Mesenchymal stem cell (in vitro differentiated cells and primary cell): Measurements from ENCODE around the gene ABCD1.

Experiments
- DNase-seq: peaks from one replicate; pipeline ENCODE4 v3.0.0-alpha.2; 2013
- H2AFZ ChIP-seq: one replicate; pipeline ENCODE4 v1.6.1; 2013; ENCODE audit warnings: low read depth, mild to moderate bottlenecking, control low read depth, inconsistent platforms, low read length, moderate library complexity
- H2AK5ac ChIP-seq: 2 replicates; pipeline ENCODE4 v1.6.1; 2013; ENCODE audit warnings: low read length, moderate library complexity, mild to moderate bottlenecking, inconsistent platforms; ENCODE audit not compliant: severe bottlenecking
- H2BK120ac ChIP-seq: one replicate; pipeline ENCODE4 v1.6.1; 2013; ENCODE audit warnings: low read depth, mild to moderate bottlenecking, inconsistent platforms, low read length, moderate library complexity
- H2BK12ac ChIP-seq, 2 experiments: one replicate each; pipeline ENCODE4 v1.6.1; 2013; ENCODE audit warnings: inconsistent platforms in 2 of 2, low read length in 2 of 2, mild to moderate bottlenecking in 2 of 2, moderate library complexity in 2 of 2, control low read depth in 1 of 2
- H2BK15ac ChIP-seq: one replicate; pipeline ENCODE4 v1.6.1; 2013; ENCODE audit warnings: mild to moderate bottlenecking, low read depth, inconsistent platforms; ENCODE audit not compliant: poor library complexity, severe bottlenecking
- H2BK5ac ChIP-seq: 2 replicates; pipeline ENCODE4 v1.6.1; 2013; ENCODE audit warnings: low read depth, mild to moderate bottlenecking, low read length, control low read depth, inconsistent platforms; ENCODE audit not compliant: poor library complexity, severe bottlenecking
- H3K14ac ChIP-seq, 2 experiments: one replicate each; pipeline ENCODE4 v1.6.1; 2013; ENCODE audit warnings: inconsistent platforms in 2 of 2, low read length in 2 of 2, control low read depth in 1 of 2, mild to moderate bottlenecking in 1 of 2, moderate library complexity in 1 of 2
- H3K18ac ChIP-seq, 2 experiments: one replicate each; pipeline ENCODE4 v1.6.1; 2013; ENCODE audit warnings: inconsistent platforms in 2 of 2, low read length in 2 of 2, control low read depth in 1 of 2, low read depth in 1 of 2, mild to moderate bottlenecking in 1 of 2
- H3K23ac ChIP-seq, 2 experiments: one replicate each; pipeline ENCODE4 v1.6.1; 2013; ENCODE audit warnings: inconsistent platforms in 2 of 2, low read length in 2 of 2, mild to moderate bottlenecking in 2 of 2, moderate library complexity in 2 of 2, control low read depth in 1 of 2
- H3K27ac ChIP-seq: 2 replicates; pipeline ENCODE4 v1.5.1; 2013; ENCODE audit warnings: mild to moderate bottlenecking, moderate library complexity, low read length, control low read depth, inconsistent platforms; ENCODE audit not compliant: poor library complexity, severe bottlenecking
- H3K27me3 ChIP-seq, 2 experiments: 2 replicates each; pipeline versions ENCODE4 v1.6.1 to v1.7.0; 2013; ENCODE audit warnings: low read length in 2 of 2, mild to moderate bottlenecking in 2 of 2, moderate library complexity in 2 of 2, control low read depth in 1 of 2, inconsistent platforms in 1 of 2; ENCODE audit not compliant: control insufficient read depth in 1 of 2, insufficient read depth in 1 of 2
- H3K36me3 ChIP-seq, 2 experiments: 2 replicates each; pipeline versions ENCODE4 v1.6.1 to v1.7.0; 2013; ENCODE audit warnings: low read length in 2 of 2, control low read depth in 1 of 2, inconsistent platforms in 1 of 2, low read depth in 1 of 2, mild to moderate bottlenecking in 1 of 2; ENCODE audit not compliant: insufficient read depth in 2 of 2, control insufficient read depth in 1 of 2
- H3K4ac ChIP-seq, 2 experiments: one replicate each; pipeline ENCODE4 v1.6.1; 2013; ENCODE audit warnings: inconsistent platforms in 2 of 2, low read length in 2 of 2, mild to moderate bottlenecking in 2 of 2, moderate library complexity in 2 of 2, control low read depth in 1 of 2, low read depth in 1 of 2
- H3K4me1 ChIP-seq: 2 replicates; pipeline ENCODE4 v1.6.1; 2013; ENCODE audit warnings: low read depth, low read length, control low read depth; ENCODE audit not compliant: control insufficient read depth, insufficient read depth
- H3K4me2 ChIP-seq: 2 replicates; pipeline ENCODE4 v1.6.1; 2013; ENCODE audit warnings: low read length, mild to moderate bottlenecking, inconsistent platforms; ENCODE audit not compliant: poor library complexity, severe bottlenecking
- H3K4me3 ChIP-seq, 2 experiments: 2 replicates each; pipeline versions ENCODE4 v1.5.1 to v1.7.0; 2013; ENCODE audit warnings: low read length in 2 of 2, mild to moderate bottlenecking in 2 of 2, control low read depth in 1 of 2, low read depth in 1 of 2; ENCODE audit not compliant: insufficient read depth in 1 of 2
- H3K79me1 ChIP-seq: replicated peaks from 2 replicates; pipeline ENCODE4 v1.6.1; 2013; ENCODE audit warnings: mild to moderate bottlenecking, control low read depth, low read length, inconsistent platforms; ENCODE audit not compliant: poor library complexity, severe bottlenecking
- H3K9ac ChIP-seq: 2 replicates; pipeline ENCODE4 v1.7.0; 2013; ENCODE audit warnings: mild to moderate bottlenecking, low read length, moderate library complexity
- H3K9me3 ChIP-seq: 2 replicates; pipeline ENCODE4 v1.7.0; 2013; ENCODE audit warnings: mild to moderate bottlenecking, low read length; ENCODE audit not compliant: control insufficient read depth
- H4K8ac ChIP-seq: one replicate; pipeline ENCODE4 v1.6.1; 2013; ENCODE audit warnings: inconsistent platforms, mild to moderate bottlenecking, low read length, moderate library complexity
- H4K91ac ChIP-seq: one replicate; pipeline ENCODE4 v1.6.1; 2013; ENCODE audit warnings: mild to moderate bottlenecking, low read length, inconsistent platforms
- WGBS: methylation state at CpG from one replicate; pipeline ENCODE4 v1.1.7; 2013; ENCODE audit warnings: mixed read lengths; 5-methylcytosine and 5-hydroxymethylcytosine counted together

The ABCD1 gene

DNA sequence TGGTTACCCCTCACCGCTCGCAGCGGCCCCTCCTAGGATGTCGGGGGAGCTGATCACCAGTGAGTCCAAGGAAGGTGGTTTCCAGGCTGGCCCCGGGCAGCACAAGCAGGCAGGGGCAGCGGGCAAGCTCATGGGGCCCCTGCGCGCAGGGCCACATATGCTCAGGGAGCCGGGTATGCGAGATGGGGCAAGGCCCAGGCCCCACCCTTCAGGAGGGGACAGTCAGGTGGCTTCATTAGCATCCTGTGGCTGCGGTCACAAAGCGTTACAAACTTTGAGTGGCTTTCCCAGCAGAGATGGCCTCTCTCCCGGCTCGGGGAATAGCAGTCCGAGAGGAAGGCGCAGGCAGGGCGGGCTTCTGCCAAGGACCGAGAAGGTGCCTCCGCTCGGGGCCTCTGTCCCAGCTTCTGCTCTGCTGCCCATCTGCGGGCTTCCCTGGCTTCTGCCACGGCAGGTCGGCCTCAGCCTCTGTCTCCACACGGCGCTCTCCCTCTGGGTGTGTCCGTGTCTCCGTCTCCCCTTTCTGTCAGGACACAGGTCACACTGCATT, 13.5 kb downstream of the ABCD1 start:
- Histone ChIP-seq H3K18ac (no peak overlapping the region), H3K4me3 (no peak overlapping the region), H2BK15ac (no peak overlapping the region), H2BK12ac (no peak overlapping the region), H3K14ac (no peak overlapping the region), H3K9ac (no peak overlapping the region), H3K27ac (no peak overlapping the region), H3K9me3 (peaks cover 7% of the 10 kb centered on the region), H3K23ac (no peak overlapping the region), H3K79me1 (no peaks in the 10 kb centered on the region), H3K4me2 (no peak overlapping the region), H2BK5ac (no peak overlapping the region), H3K36me3 (peaks cover 11 to 39% of the 10 kb centered on the region in 2 experiments), H2BK120ac (no peak overlapping the region), H2AK5ac (no peak overlapping the region), H3K4me1 (peaks cover under 1% of the 10 kb centered on the region), H4K8ac (no peak overlapping the region), H4K91ac (no peak overlapping the region), H3K27me3 (no peaks in the 10 kb centered on the region), H2AFZ (no peak overlapping the region), H3K4ac (no peak overlapping the region)
- WGBS, result 91% methylated on average over 21 of the region's 27 CpGs
- DNase-seq, result no peak

DNA sequence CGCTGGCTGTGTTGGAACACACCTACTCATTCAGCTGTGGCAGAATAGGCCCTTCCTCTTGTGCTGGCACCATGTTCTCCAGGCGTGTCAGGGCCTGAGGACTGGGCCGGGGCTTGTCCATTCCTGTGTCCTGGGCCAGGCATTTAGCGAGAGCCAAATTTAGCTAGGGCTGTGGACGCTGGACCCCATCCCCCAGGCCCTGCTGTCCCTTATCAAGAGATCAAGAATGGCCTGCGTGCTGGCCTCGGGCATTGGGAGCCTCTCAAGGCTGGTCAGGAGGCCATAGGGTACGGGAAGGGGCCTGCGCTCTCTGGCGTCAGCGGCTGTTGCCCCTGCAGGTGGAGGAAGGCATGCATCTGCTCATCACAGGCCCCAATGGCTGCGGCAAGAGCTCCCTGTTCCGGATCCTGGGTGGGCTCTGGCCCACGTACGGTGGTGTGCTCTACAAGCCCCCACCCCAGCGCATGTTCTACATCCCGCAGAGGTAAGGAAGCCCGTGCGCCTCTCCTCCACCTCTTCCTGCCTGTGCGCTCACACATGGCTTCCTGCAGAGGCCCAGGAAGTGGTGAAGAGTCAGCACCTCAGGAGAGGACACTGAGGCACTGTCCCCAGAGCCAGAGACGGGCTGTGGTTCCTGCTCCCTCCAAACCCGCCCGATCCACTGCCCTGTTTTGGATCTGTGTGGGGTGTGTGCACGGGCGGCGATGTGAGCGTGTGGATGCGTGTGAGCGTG, 15.3 kb downstream of the ABCD1 start:
- H2BK120ac ChIP-seq, result no peak overlapping the region
- no peak overlapping the region for H3K4me2 ChIP-seq
- H3K4me3 ChIP-seq, result no peak overlapping the region
- no peaks in the 10 kb centered on the region for H3K79me1 ChIP-seq
- H2BK5ac ChIP-seq, result no peak overlapping the region
- no peak overlapping the region for H2AFZ ChIP-seq
- H3K27ac ChIP-seq, result no peak overlapping the region
- H3K9me3 ChIP-seq, result peaks cover 5% of the 10 kb centered on the region
- H3K36me3 ChIP-seq, result peaks cover 11 to 32% of the 10 kb centered on the region in 2 experiments
- no peak overlapping the region for H4K8ac ChIP-seq
- H3K18ac ChIP-seq, result peak overlapping the region in 1 of 2 experiments; percentile 24
- H2BK15ac ChIP-seq, result no peak overlapping the region
- H3K4me1 ChIP-seq, result peaks cover 5% of the 10 kb centered on the region
- H3K27me3 ChIP-seq, result no peaks in the 10 kb centered on the region
- no peak overlapping the region for H2BK12ac ChIP-seq
- 92% methylated on average over 26 of the region's 29 CpGs for WGBS
- no peak overlapping the region for H3K4ac ChIP-seq
- H3K14ac ChIP-seq, result no peak overlapping the region
- no peak for DNase-seq
- no peak overlapping the region for H2AK5ac ChIP-seq
- H3K23ac ChIP-seq, result no peak overlapping the region
- no peak overlapping the region for H4K91ac ChIP-seq
- H3K9ac ChIP-seq, result no peak overlapping the region

DNA sequence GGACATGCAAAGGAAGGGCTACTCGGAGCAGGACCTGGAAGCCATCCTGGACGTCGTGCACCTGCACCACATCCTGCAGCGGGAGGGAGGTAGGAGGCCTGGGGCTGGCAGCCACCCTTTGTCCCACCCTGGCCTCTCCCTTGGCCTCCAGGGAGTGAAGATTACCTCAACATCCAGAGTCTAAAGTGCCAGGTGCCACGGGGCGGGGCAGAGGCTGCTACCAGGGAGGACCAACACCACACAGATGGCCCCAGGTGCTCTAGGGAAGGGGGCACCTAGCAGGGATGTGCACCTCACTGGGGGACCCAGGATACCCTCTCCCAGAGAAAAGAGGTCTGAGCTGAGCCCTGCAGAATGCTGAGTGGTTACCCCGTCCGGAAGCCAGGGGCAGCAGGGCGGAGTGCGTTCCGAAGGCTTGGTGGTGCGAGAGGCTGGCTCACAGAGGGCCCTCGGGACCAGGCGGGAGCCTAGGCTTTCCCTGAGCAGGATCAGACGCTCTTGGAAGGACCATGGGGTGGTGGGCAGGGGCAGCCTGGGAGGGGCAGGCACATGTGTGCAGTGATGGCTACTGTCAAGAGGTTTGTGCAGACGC, 16.1 kb downstream of the ABCD1 start:
- no peak overlapping the region for H2BK120ac ChIP-seq
- peaks cover under 1% of the 10 kb centered on the region for H3K9me3 ChIP-seq
- no peak overlapping the region for H3K4me2 ChIP-seq
- H2AK5ac ChIP-seq, result no peak overlapping the region
- H2BK15ac ChIP-seq, result no peak overlapping the region
- H3K27me3 ChIP-seq, result no peaks in the 10 kb centered on the region
- no peak overlapping the region for H3K23ac ChIP-seq
- H3K4me3 ChIP-seq, result no peak overlapping the region
- H3K14ac ChIP-seq, result no peak overlapping the region
- H2AFZ ChIP-seq, result no peak overlapping the region
- H2BK12ac ChIP-seq, result no peak overlapping the region
- H3K4ac ChIP-seq, result no peak overlapping the region
- H3K36me3 ChIP-seq, result peaks cover 11 to 32% of the 10 kb centered on the region in 2 experiments
- no peak for DNase-seq
- H3K79me1 ChIP-seq, result no peaks in the 10 kb centered on the region
- no peak overlapping the region for H3K18ac ChIP-seq
- over 99% methylated on average over 9 of the region's 16 CpGs for WGBS
- H2BK5ac ChIP-seq, result no peak overlapping the region
- H4K8ac ChIP-seq, result no peak overlapping the region
- H3K4me1 ChIP-seq, result peaks cover 5% of the 10 kb centered on the region
- no peak overlapping the region for H4K91ac ChIP-seq
- H3K27ac ChIP-seq, result no peak overlapping the region
- no peak overlapping the region for H3K9ac ChIP-seq

DNA sequence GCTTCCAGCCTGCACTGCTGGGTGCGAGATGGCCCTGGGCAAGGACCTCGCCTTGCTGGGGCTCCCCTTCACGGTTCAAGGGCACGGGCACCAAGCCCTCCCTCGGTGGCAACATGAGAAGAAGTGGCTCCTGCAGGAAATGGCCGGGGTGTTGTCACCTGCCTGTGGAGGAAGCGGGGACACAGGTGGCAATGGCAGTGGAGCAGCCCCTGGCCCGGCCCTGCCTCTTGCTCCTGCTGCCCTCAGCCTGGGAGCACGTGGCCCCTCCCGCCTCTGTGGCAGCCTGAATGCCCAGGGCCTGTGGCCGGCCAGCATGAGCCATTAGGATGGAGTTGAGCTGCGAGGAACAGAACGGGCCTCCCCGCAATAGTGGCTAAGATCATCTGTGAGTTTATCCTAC, 16.8 kb downstream of the ABCD1 start:
- no peaks in the 10 kb centered on the region for H3K9me3 ChIP-seq
- H4K8ac ChIP-seq, result no peak overlapping the region
- H3K27ac ChIP-seq, result no peak overlapping the region
- no peak overlapping the region for H3K18ac ChIP-seq
- no peak overlapping the region for H3K4ac ChIP-seq
- peak overlapping the region; percentile 28 for H2BK15ac ChIP-seq
- no peak overlapping the region for H3K14ac ChIP-seq
- peaks cover 0 to 4% of the 10 kb centered on the region in 2 experiments for H3K27me3 ChIP-seq
- no peak overlapping the region for H4K91ac ChIP-seq
- H2AFZ ChIP-seq, result no peak overlapping the region
- no peak overlapping the region for H2BK5ac ChIP-seq
- 93% methylated on average over 8 of the region's 14 CpGs for WGBS
- H2AK5ac ChIP-seq, result no peak overlapping the region
- H3K23ac ChIP-seq, result no peak overlapping the region
- no peak overlapping the region for H3K4me3 ChIP-seq
- peaks cover 11 to 27% of the 10 kb centered on the region in 2 experiments for H3K36me3 ChIP-seq
- no peak overlapping the region for H3K9ac ChIP-seq
- DNase-seq, result no peak
- H3K4me1 ChIP-seq, result peaks cover 5% of the 10 kb centered on the region
- no peak overlapping the region for H3K4me2 ChIP-seq
- no peak overlapping the region for H2BK12ac ChIP-seq
- no peak overlapping the region for H2BK120ac ChIP-seq
- no peaks in the 10 kb centered on the region for H3K79me1 ChIP-seq
